OCI-LY7 (cell line): Measurements from ENCODE around the gene WLS. TPM values are rescaled to one million over a fixed set of nuclear protein-coding genes. Genes with fewer than 3 reads are reported as not detected.

Source experiments
- BruUV-seq: library from RNA; stranded (reverse); fragments of 400-500 nt; replicated peaks from 2 replicates; lab custom pipeline; 2021; lab: Mats Ljungman, UMichigan
- CTCF ChIA-PET: fragments of 300-600 bp; sonication (Branson Sonifier 250); formaldehyde crosslinking; loops from one replicate; lab custom pipeline; 2022; ENCODE audit warnings: antibody characterized with exemption; ENCODE audit not compliant: unreplicated experiment; lab: Charles Lee
- POLR2A ChIA-PET: fragments of 300-600 bp; sonication (Branson Sonifier 250); formaldehyde crosslinking; loops from one replicate; lab custom pipeline; 2022; ENCODE audit warnings: antibody characterized with exemption; lab: Charles Lee
- DNase-seq: peaks from one replicate; pipeline ENCODE4 v3.0.0-alpha.2; 2015; ENCODE audit warnings: low spot score
- H2AFZ ChIP-seq: fragments of 200-600 bp; sonication (generic), shearing (Covaris generic); 2 replicates; pipeline ENCODE4 v1.6.1; 2014; ENCODE audit warnings: mild to moderate bottlenecking, antibody characterized with exemption, low read length, moderate library complexity
- H3K27ac ChIP-seq: fragments of 200-600 bp; sonication (generic); 2 replicates; pipeline ENCODE4 v1.5.1; 2014; ENCODE audit warnings: mixed run types, low read depth, mild to moderate bottlenecking, moderate library complexity, low read length, inconsistent platforms; ENCODE audit not compliant: poor library complexity, severe bottlenecking
- H3K36me3 ChIP-seq: fragments of 200-600 bp; sonication (generic); 2 replicates; pipeline ENCODE4 v1.6.1; 2014; ENCODE audit warnings: mild to moderate bottlenecking, antibody characterized with exemption, low read length, moderate library complexity, mixed read lengths; ENCODE audit not compliant: insufficient read depth
- H3K4me1 ChIP-seq: fragments of 200-600 bp; sonication (generic); 2 replicates; pipeline ENCODE4 v1.5.1; 2014; ENCODE audit warnings: mild to moderate bottlenecking, low read length; ENCODE audit not compliant: insufficient read depth, poor library complexity, severe bottlenecking
- H3K4me2 ChIP-seq: fragments of 200-600 bp; sonication (generic); 2 replicates; pipeline ENCODE4 v1.6.1; 2014; ENCODE audit warnings: mild to moderate bottlenecking, low read length
- H3K4me3 ChIP-seq: fragments of 200-600 bp; sonication (generic); 2 replicates; pipeline ENCODE4 v1.5.1; 2014; ENCODE audit warnings: mild to moderate bottlenecking, low read depth, low read length; ENCODE audit not compliant: poor library complexity, severe bottlenecking
- H3K79me2 ChIP-seq: fragments of 200-600 bp; sonication (generic); 2 replicates; pipeline ENCODE4 v1.6.1; 2016; ENCODE audit warnings: low read depth, mild to moderate bottlenecking, low read length, moderate library complexity, mixed read lengths; ENCODE audit not compliant: insufficient read depth
- H3K9me2 ChIP-seq: fragments of 200-600 bp; sonication (generic); 2 replicates; pipeline ENCODE4 v1.6.1; 2016; ENCODE audit warnings: mild to moderate bottlenecking, low read length, mixed read lengths; ENCODE audit not compliant: insufficient read depth
- H3K9me3 ChIP-seq: fragments of 200-600 bp; sonication (generic); 2 replicates; pipeline ENCODE4 v1.6.1; 2014; ENCODE audit warnings: mild to moderate bottlenecking, mixed run types, low read length, mixed read lengths
- H4K20me1 ChIP-seq: fragments of 200-600 bp; sonication (generic); 2 replicates; pipeline ENCODE4 v1.6.1; 2014; ENCODE audit warnings: mild to moderate bottlenecking, antibody characterized with exemption, low read length, moderate library complexity, mixed read lengths; ENCODE audit not compliant: insufficient read depth
- EZH2phosphoT487 ChIP-seq: fragments of 200-600 bp; sonication (generic); IDR thresholded peaks from 2 replicates; pipeline ENCODE4 v1.6.1; 2018; ENCODE audit warnings: low read depth, borderline replicate concordance, mild to moderate bottlenecking, mixed run types, antibody characterized with exemption, low read length, moderate library complexity, mixed read lengths
- intact Hi-C: fragments of 100-400 bp; cut with micrococcal nuclease; formaldehyde crosslinking; loops from one replicate; pipeline ENCODE4 v1.10.0; 2022; ENCODE audit not compliant: unreplicated experiment
- total RNA-seq, 2 experiments: library from RNA; depleted of rRNA in 1 of 2; stranded (reverse); fragments of >200 nt in 1 of 2; shearing (Covaris generic) in 1 of 2; gene quantifications; 2 replicates each; pipeline ENCODE4 v1.2.3, GENCODE V29; 2014 to 2022
- TF ChIP-seq, protein P1 (sequence below): fragments of 200-600 bp; sonication (generic); conservative IDR thresholded peaks from 2 replicates; pipeline ENCODE4 v1.5.1; 2014; ENCODE audit warnings: mild to moderate bottlenecking, antibody characterized with exemption, low read length, moderate library complexity, mixed read lengths

The WLS gene
- total RNA-seq, 2 experiments from 2014 or later: not detected

DNA sequence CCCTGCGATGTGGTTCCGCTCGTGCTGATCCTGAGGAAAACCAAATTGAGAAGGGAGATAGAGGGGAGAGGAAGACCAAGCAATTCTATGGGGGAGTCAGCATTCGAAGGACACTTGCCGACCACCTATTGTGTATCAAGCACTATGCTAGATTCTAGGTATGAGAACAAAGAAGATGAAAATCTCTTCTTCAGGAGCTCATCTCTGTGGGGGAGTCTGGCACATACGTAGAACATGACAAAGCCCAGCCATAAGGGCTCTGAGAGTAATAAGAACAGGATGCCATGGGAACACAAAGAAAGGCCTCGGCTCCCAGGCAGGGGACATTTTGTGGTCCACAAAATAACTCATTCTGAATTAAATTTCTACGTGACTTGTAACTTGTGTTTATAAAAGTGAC, 83.7 kb downstream of the WLS start:
- no peak overlapping the region for H3K4me3 ChIP-seq
- H2AFZ ChIP-seq: no peak overlapping the region
- CTCF ChIA-PET: no interaction called here
- intact Hi-C loops: no loop called here
- H3K9me3 ChIP-seq: no peaks in the 10 kb centered on the region
- no peaks in the 10 kb centered on the region for H3K4me1 ChIP-seq
- H3K4me2 ChIP-seq: no peak overlapping the region
- no peaks in the 10 kb centered on the region for H3K79me2 ChIP-seq
- no peaks in the 10 kb centered on the region for H4K20me1 ChIP-seq
- no peaks in the 10 kb centered on the region for H3K36me3 ChIP-seq
- no peak overlapping the region for H3K27ac ChIP-seq
- DNase-seq: no peak
- no TSS peak for BruUV-seq
- H3K9me2 ChIP-seq: no peaks in the 10 kb centered on the region
- POLR2A ChIA-PET: interaction anchor here (0.7 to 1.1 kb wide), 2 partner anchors 10 to 18 kb away, joined by 3 read pairs; no protein-coding TSS in a partner anchor
- TF ChIP-seq, protein P1, sequence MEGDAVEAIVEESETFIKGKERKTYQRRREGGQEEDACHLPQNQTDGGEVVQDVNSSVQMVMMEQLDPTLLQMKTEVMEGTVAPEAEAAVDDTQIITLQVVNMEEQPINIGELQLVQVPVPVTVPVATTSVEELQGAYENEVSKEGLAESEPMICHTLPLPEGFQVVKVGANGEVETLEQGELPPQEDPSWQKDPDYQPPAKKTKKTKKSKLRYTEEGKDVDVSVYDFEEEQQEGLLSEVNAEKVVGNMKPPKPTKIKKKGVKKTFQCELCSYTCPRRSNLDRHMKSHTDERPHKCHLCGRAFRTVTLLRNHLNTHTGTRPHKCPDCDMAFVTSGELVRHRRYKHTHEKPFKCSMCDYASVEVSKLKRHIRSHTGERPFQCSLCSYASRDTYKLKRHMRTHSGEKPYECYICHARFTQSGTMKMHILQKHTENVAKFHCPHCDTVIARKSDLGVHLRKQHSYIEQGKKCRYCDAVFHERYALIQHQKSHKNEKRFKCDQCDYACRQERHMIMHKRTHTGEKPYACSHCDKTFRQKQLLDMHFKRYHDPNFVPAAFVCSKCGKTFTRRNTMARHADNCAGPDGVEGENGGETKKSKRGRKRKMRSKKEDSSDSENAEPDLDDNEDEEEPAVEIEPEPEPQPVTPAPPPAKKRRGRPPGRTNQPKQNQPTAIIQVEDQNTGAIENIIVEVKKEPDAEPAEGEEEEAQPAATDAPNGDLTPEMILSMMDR: no peak
- no peak for TF ChIP-seq EZH2phosphoT487

DNA sequence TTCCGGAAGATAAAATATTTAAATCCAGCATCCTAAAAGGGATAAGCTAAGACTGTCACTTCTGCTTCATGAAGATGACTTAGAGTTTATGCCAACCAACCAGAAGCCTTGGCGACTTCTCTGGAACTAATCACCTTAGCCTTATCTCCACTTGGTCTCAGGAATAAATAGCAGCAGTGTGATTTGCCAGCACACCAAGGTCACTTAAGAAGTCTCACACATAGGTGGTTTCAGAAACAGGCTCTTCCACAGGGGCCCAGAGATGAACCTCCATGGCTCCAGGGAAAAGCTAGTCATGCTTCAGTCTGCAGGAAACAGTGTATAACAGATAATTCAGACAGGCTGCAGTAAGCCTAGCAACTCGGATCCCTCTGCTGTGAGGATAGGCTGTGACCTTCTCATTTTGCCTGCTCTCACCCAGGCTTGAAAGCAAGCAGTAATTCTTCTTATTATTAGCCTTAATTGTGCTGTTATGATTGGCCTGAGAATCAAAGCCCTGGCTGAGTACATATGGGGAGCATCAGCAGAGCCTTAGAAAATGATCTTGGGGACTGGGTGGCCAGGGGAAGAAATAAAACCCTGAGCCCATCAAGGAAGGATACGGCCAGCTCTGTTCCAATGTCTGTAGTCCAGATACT, 84.7 kb downstream of the WLS start:
- intact Hi-C loops: no loop called here
- Histone ChIP-seq H3K9me2 (no peaks in the 10 kb centered on the region), H3K4me2 (no peak overlapping the region), H3K4me1 (no peaks in the 10 kb centered on the region), H3K27ac (no peak overlapping the region), H3K36me3 (no peaks in the 10 kb centered on the region), H3K79me2 (no peaks in the 10 kb centered on the region), H4K20me1 (no peaks in the 10 kb centered on the region), H2AFZ (no peak overlapping the region), H3K9me3 (no peaks in the 10 kb centered on the region), H3K4me3 (no peak overlapping the region)
- DNase-seq: no peak
- BruUV-seq: no TSS peak
- ChIA-PET CTCF (no interaction called here), POLR2A (interaction anchor here (0.7 to 0.9 kb wide), 2 partner anchors 10 to 858 kb away, joined by 3 read pairs; no protein-coding TSS in a partner anchor)
- TF ChIP-seq, protein P1: no peak
- TF ChIP-seq EZH2phosphoT487: no peak

DNA sequence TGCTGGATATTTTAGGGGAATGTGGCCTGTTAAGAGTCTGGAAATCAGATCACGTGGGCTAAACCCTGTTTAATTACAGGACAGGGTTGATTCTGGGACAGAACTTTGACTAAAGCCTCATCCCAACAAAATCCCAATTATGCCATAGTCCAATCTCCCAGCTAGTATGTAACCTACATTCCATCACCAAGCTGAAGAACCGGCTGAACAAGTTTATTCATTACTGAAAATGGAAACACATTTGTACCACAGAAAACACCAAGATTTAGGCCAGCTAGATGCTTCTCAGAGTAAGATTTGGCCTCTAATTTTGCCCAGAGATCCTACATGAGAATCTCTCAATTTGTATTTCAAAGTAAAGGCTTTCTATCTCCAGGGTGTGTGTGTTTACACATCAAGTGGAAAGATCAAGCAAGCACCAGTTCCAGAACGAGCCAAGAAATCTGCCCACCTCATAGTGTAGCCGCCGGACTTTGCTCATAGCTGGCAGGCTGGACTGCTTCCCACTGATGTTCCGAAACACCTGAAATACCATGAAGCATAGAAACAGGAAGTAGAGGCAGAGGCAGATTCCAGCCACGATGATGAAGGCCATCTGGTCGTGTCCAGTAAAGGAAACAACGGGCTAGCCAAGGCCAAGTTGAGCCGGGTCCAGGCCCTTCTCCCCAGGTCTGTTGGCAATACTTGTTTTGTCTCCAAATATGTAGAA, 86.8 kb downstream of the WLS start:
- DNase-seq: no peak
- TF ChIP-seq EZH2phosphoT487: no peak
- TF ChIP-seq, protein P1: no peak
- H3K9me3 ChIP-seq: no peaks in the 10 kb centered on the region
- no TSS peak for BruUV-seq
- H2AFZ ChIP-seq: no peak overlapping the region
- H3K4me2 ChIP-seq: no peak overlapping the region
- no peak overlapping the region for H3K4me3 ChIP-seq
- no peaks in the 10 kb centered on the region for H3K9me2 ChIP-seq
- CTCF ChIA-PET: no interaction called here
- H4K20me1 ChIP-seq: no peaks in the 10 kb centered on the region
- no peaks in the 10 kb centered on the region for H3K4me1 ChIP-seq
- no peaks in the 10 kb centered on the region for H3K36me3 ChIP-seq
- intact Hi-C loops: no loop called here
- no peaks in the 10 kb centered on the region for H3K79me2 ChIP-seq
- no peak overlapping the region for H3K27ac ChIP-seq
- POLR2A ChIA-PET: no interaction called here
